Activated naive CD8-positive, alpha-beta T cell (primary cell): ENCODE data around the gene CAMTA1.
"Not testable (repeated sequence)": the region's sequence is repeated elsewhere in the genome, so short reads cannot be mapped to it uniquely, and the experiment has no call there.

Experiments
- H3K27ac Mint-ChIP-seq: one replicate; pipeline ENCODE4 v1.8.0; 2021; ENCODE audit warnings: mixed read lengths
- H3K27me3 Mint-ChIP-seq: one replicate; pipeline ENCODE4 v1.8.0; 2021; ENCODE audit warnings: mixed read lengths
- H3K36me3 Mint-ChIP-seq: one replicate; pipeline ENCODE4 v1.8.0; 2021; ENCODE audit warnings: mixed read lengths
- H3K4me1 Mint-ChIP-seq: one replicate; pipeline ENCODE4 v1.8.0; 2021; ENCODE audit warnings: low read depth, mixed read lengths
- H3K4me3 Mint-ChIP-seq: one replicate; pipeline ENCODE4 v1.8.0; 2021; ENCODE audit warnings: mild to moderate bottlenecking, mixed read lengths
- H3K9me3 Mint-ChIP-seq: one replicate; pipeline ENCODE4 v1.8.0; 2021; ENCODE audit warnings: low read depth, mixed read lengths

CAMTA1 gene

DNA sequence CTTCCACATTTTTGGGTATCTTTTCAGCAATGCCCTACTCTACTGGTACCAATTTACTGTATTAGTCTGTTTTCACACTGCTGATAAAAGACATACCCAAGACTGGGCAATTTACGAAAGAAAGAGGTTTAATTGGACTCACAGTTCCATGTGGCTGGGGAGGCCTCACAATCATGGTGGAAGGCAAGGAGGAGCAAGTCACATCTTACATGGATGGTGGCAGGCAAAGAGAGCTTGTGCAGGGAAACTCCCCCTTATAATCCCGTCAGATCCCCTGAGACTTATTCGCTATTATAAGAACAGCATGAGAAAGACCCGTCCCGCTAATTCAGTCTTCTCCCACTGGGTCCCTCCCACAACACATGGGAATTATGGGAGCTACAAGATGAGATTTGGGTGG is 136.3 kb downstream of the CAMTA1 start:
- H3K4me1 Mint-ChIP-seq, H3K9me3 Mint-ChIP-seq, H3K4me3 Mint-ChIP-seq: not testable (repeated sequence)

GRCh38 chr1:6922096-6922931 is 137.1 kb downstream of the CAMTA1 start:
- H3K4me1 Mint-ChIP-seq = no peaks in the 10 kb centered on the region
- no peak overlapping the region for H3K4me3 Mint-ChIP-seq
- no peaks in the 10 kb centered on the region for H3K9me3 Mint-ChIP-seq
- peaks cover 6% of the 10 kb centered on the region for H3K27me3 Mint-ChIP-seq
- H3K27ac Mint-ChIP-seq = no peak overlapping the region
- no peaks in the 10 kb centered on the region for H3K36me3 Mint-ChIP-seq

More for the DNA sequence above, 136.3 kb downstream of the CAMTA1 start:
- peaks cover 14% of the 10 kb centered on the region for H3K27me3 Mint-ChIP-seq
- not testable (repeated sequence) for H3K36me3 Mint-ChIP-seq, H3K27ac Mint-ChIP-seq

- no peaks in the 10 kb centered on the region for H3K36me3 Mint-ChIP-seq
- peaks cover 4% of the 10 kb centered on the region for H3K27me3 Mint-ChIP-seq
- no peaks in the 10 kb centered on the region for H3K9me3 Mint-ChIP-seq
- H3K4me1 Mint-ChIP-seq = no peaks in the 10 kb centered on the region
- H3K4me3 Mint-ChIP-seq = no peak overlapping the region
- no peak overlapping the region for H3K27ac Mint-ChIP-seq
Observed at GRCh38 chr1:6923012-6923411, 137.8 kb downstream of the CAMTA1 start.

GRCh38 chr1:6923416-6923815 is 138.2 kb downstream of the CAMTA1 start:
- Mint-ChIP-seq H3K27ac (no peak overlapping the region), H3K4me1 (no peaks in the 10 kb centered on the region)

GRCh38 chr1:6923955-6924881 is 139.0 kb downstream of the CAMTA1 start:
- Mint-ChIP-seq H3K36me3 (no peaks in the 10 kb centered on the region), H3K27ac (no peak overlapping the region), H3K9me3 (no peaks in the 10 kb centered on the region), H3K4me3 (no peak overlapping the region), H3K27me3 (peaks cover 6% of the 10 kb centered on the region), H3K4me1 (no peaks in the 10 kb centered on the region)

More at GRCh38 chr1:6923416-6923815, 138.2 kb downstream of the CAMTA1 start:
- Mint-ChIP-seq H3K9me3 (no peaks in the 10 kb centered on the region), H3K27me3 (peaks cover 4% of the 10 kb centered on the region), H3K4me3 (no peak overlapping the region), H3K36me3 (no peaks in the 10 kb centered on the region)

DNA sequence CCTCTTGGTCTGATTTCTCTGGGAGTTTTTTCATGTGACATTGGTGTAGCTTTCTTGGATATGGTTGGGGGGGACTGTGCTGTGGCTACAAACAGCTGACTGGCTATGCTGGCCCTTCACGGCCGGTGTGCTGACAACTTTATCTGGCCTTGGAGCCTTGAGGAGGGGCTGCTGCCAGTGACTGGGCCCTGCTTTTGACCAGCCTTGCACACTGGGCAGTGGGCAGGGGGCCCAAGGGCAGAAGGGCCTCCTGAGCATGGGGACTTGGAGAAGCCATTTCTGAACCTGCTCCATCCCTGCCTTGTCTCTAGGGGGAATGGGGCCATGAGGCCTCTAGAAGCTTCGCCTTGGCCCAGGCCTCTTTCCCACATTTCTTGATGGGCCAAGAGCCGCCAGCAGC is 139.6 kb downstream of the CAMTA1 start:
- no peak overlapping the region for H3K4me3 Mint-ChIP-seq
- H3K4me1 Mint-ChIP-seq = no peaks in the 10 kb centered on the region
- H3K36me3 Mint-ChIP-seq = no peaks in the 10 kb centered on the region
- H3K27ac Mint-ChIP-seq = no peak overlapping the region
- no peaks in the 10 kb centered on the region for H3K9me3 Mint-ChIP-seq
- H3K27me3 Mint-ChIP-seq = peaks cover 8% of the 10 kb centered on the region

GRCh38 chr1:6927626-6928025 is 142.4 kb downstream of the CAMTA1 start:
- H3K4me3 Mint-ChIP-seq = no peak overlapping the region
- peaks cover 8% of the 10 kb centered on the region for H3K27me3 Mint-ChIP-seq
- no peaks in the 10 kb centered on the region for H3K36me3 Mint-ChIP-seq
- H3K9me3 Mint-ChIP-seq = no peaks in the 10 kb centered on the region
- H3K4me1 Mint-ChIP-seq = no peaks in the 10 kb centered on the region
- H3K27ac Mint-ChIP-seq = no peak overlapping the region

GRCh38 chr1:6928106-6928885 is 143.0 kb downstream of the CAMTA1 start:
- H3K4me3 Mint-ChIP-seq = no peak overlapping the region
- no peaks in the 10 kb centered on the region for H3K9me3 Mint-ChIP-seq
- H3K36me3 Mint-ChIP-seq = no peaks in the 10 kb centered on the region
- H3K4me1 Mint-ChIP-seq = no peaks in the 10 kb centered on the region
- no peak overlapping the region for H3K27ac Mint-ChIP-seq
- peaks cover 5% of the 10 kb centered on the region for H3K27me3 Mint-ChIP-seq

GRCh38 chr1:6930732-6931300 is 145.6 kb downstream of the CAMTA1 start:
- peaks cover 9% of the 10 kb centered on the region for H3K27me3 Mint-ChIP-seq
- no peak overlapping the region for H3K4me3 Mint-ChIP-seq
- H3K27ac Mint-ChIP-seq = no peak overlapping the region
- no peaks in the 10 kb centered on the region for H3K9me3 Mint-ChIP-seq
- H3K4me1 Mint-ChIP-seq = no peaks in the 10 kb centered on the region
- H3K36me3 Mint-ChIP-seq = no peaks in the 10 kb centered on the region

GRCh38 chr1:6935361-6935883 is 150.2 kb downstream of the CAMTA1 start:
- H3K27ac Mint-ChIP-seq = no peak overlapping the region
- H3K4me1 Mint-ChIP-seq = no peaks in the 10 kb centered on the region
- no peaks in the 10 kb centered on the region for H3K36me3 Mint-ChIP-seq
- peaks cover 11% of the 10 kb centered on the region for H3K27me3 Mint-ChIP-seq
- no peaks in the 10 kb centered on the region for H3K9me3 Mint-ChIP-seq
- no peak overlapping the region for H3K4me3 Mint-ChIP-seq

DNA sequence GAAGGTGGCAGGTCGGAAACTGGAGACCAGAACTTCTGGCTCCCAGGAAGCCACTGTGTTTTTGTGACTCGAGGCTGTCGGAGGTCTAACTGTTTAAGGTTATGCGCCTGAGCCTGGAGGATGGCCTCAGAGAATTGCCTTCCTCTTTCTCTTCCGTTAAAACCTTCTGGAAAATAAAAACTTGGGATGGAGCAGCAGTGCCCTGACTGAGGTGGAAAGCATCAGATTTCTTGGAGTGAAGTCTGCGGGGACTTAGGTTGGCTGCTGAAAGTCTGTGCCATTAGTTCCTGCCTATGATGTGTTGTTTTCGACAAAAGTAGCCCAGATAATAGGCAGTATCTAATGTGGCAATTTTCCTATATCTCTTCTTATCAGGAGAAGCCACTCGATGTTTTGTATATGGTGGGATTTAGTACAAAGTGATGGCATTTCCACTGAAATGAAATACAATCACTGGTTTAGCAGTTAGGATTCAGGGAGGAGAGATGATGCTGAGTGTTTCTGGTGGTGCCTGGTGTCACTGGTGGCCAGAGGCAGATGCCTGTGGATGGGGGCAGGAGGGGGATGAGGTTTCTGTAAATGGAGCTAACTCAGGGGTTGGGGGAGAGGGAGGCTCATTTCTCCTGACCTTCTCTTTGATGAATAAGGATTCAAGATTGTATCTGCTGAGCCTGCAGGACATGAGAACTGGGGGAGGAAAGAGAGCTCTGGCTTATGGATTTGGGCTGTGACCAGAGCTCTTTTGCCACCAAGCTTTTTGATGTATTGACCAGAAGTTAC is 150.8 kb downstream of the CAMTA1 start:
- Mint-ChIP-seq H3K9me3 (no peaks in the 10 kb centered on the region), H3K4me1 (no peaks in the 10 kb centered on the region), H3K27me3 (peaks cover 11% of the 10 kb centered on the region), H3K4me3 (no peak overlapping the region), H3K36me3 (no peaks in the 10 kb centered on the region), H3K27ac (no peak overlapping the region)

GRCh38 chr1:6937048-6937447 is 151.8 kb downstream of the CAMTA1 start:
- H3K27ac Mint-ChIP-seq = no peak overlapping the region
- no peaks in the 10 kb centered on the region for H3K4me1 Mint-ChIP-seq
- H3K4me3 Mint-ChIP-seq = no peak overlapping the region
- no peaks in the 10 kb centered on the region for H3K36me3 Mint-ChIP-seq
- no peaks in the 10 kb centered on the region for H3K9me3 Mint-ChIP-seq
- H3K27me3 Mint-ChIP-seq = peaks cover 11% of the 10 kb centered on the region

- H3K36me3 Mint-ChIP-seq = no peaks in the 10 kb centered on the region
- H3K4me1 Mint-ChIP-seq = no peaks in the 10 kb centered on the region
- H3K4me3 Mint-ChIP-seq = no peak overlapping the region
Observed at GRCh38 chr1:6939363-6939762, 154.1 kb downstream of the CAMTA1 start.

GRCh38 chr1:6941786-6942185 is 156.5 kb downstream of the CAMTA1 start:
- no peak overlapping the region for H3K27ac Mint-ChIP-seq
- no peaks in the 10 kb centered on the region for H3K36me3 Mint-ChIP-seq
- H3K27me3 Mint-ChIP-seq = peaks cover 6% of the 10 kb centered on the region
- H3K4me3 Mint-ChIP-seq = no peak overlapping the region
- no peaks in the 10 kb centered on the region for H3K4me1 Mint-ChIP-seq
- H3K9me3 Mint-ChIP-seq = no peaks in the 10 kb centered on the region

More at GRCh38 chr1:6939363-6939762, 154.1 kb downstream of the CAMTA1 start:
- Mint-ChIP-seq H3K27ac (no peak overlapping the region), H3K9me3 (no peaks in the 10 kb centered on the region), H3K27me3 (peaks cover 11% of the 10 kb centered on the region)
